Panc1 (cell line): ENCODE data around the gene CNKSR3. TPM values are rescaled to one million over a fixed set of nuclear protein-coding genes. Genes with fewer than 3 reads are reported as not detected.

Experiments
- ATAC-seq: fragments of 200-7000 bp; cut with Tn5 transposase; 2 replicates; pipeline ENCODE4 v1.9.1; 2020; ENCODE audit warnings: mild to moderate bottlenecking, moderate library complexity
- BruUV-seq: library from RNA; stranded (reverse); fragments of 400-500 nt; replicated peaks from 2 replicates; lab custom pipeline; 2021; lab: Mats Ljungman, UMichigan
- CTCF ChIA-PET: fragments of 300-600 bp; sonication (Branson Sonifier 250); formaldehyde crosslinking; loops from one replicate; lab custom pipeline; 2022; ENCODE audit warnings: antibody characterized with exemption; lab: Charles Lee
- POLR2A ChIA-PET: fragments of 300-600 bp; sonication (Branson Sonifier 250); formaldehyde crosslinking; loops from one replicate; lab custom pipeline; 2022; ENCODE audit warnings: antibody characterized with exemption; lab: Charles Lee
- DNase-seq: peaks from one replicate; pipeline ENCODE4 v3.0.0-alpha.2; 2010; ENCODE audit warnings: low read depth, low spot score
- H3K27ac ChIP-seq: 2 replicates; pipeline ENCODE4 v1.5.1; 2011; ENCODE audit warnings: mild to moderate bottlenecking, low read length, inconsistent platforms
- H3K27me3 ChIP-seq: fragments of 200-500 bp; sonication (Bioruptor generic); 2 replicates; pipeline ENCODE4 v1.6.0; 2014; ENCODE audit warnings: low read length, inconsistent platforms; ENCODE audit not compliant: control insufficient read depth, insufficient read depth
- H3K36me3 ChIP-seq: fragments of 200-500 bp; sonication (Bioruptor generic); 2 replicates; pipeline ENCODE4 v1.5.1; 2014; ENCODE audit warnings: inconsistent platforms, mild to moderate bottlenecking, low read length, moderate library complexity; ENCODE audit not compliant: control insufficient read depth, insufficient read depth
- H3K4me1 ChIP-seq: 2 replicates; pipeline ENCODE4 v1.5.1; 2011; ENCODE audit warnings: inconsistent platforms, mild to moderate bottlenecking, low read length, moderate library complexity; ENCODE audit not compliant: control insufficient read depth, insufficient read depth
- H3K4me3 ChIP-seq, 2 experiments: 2 replicates each; pipeline ENCODE4 v1.5.1; 2011 to 2012; ENCODE audit warnings: low read depth in 2 of 2, low read length in 2 of 2, mild to moderate bottlenecking in 2 of 2, inconsistent platforms in 1 of 2, moderate library complexity in 1 of 2
- H3K9me3 ChIP-seq: fragments of 200-500 bp; sonication (Bioruptor generic); 2 replicates; pipeline ENCODE4 v1.5.1; 2014; ENCODE audit warnings: low read depth, mild to moderate bottlenecking, inconsistent platforms, low read length, moderate library complexity; ENCODE audit not compliant: control insufficient read depth, insufficient read depth
- CTCF ChIP-seq: fragments of 450-650 bp; IDR thresholded peaks from 2 replicates; pipeline ENCODE4 v1.5.1; 2017; ENCODE audit warnings: mild to moderate bottlenecking
- POLR2AphosphoS5 ChIP-seq: IDR thresholded peaks from 2 replicates; pipeline ENCODE4 v1.6.1; 2012; ENCODE audit warnings: mild to moderate bottlenecking, low read depth, low read length, moderate library complexity
- REST ChIP-seq, 2 experiments: IDR thresholded peaks; 2 replicates each; pipeline ENCODE4 v1.6.1; 2011 to 2012; ENCODE audit warnings: low read depth in 2 of 2, control low read depth in 1 of 2, low read length in 1 of 2, mild to moderate bottlenecking in 1 of 2, moderate library complexity in 1 of 2; ENCODE audit not compliant: insufficient read depth in 1 of 2
- SIN3A ChIP-seq: IDR thresholded peaks from 2 replicates; pipeline ENCODE4 v1.6.1; 2012; ENCODE audit warnings: low read depth, mild to moderate bottlenecking, low read length, moderate library complexity, borderline replicate concordance; ENCODE audit not compliant: insufficient read depth
- TCF7L2 ChIP-seq: IDR thresholded peaks from 2 replicates; pipeline ENCODE4 v1.6.1; 2011; ENCODE audit warnings: mild to moderate bottlenecking, low read depth, low read length, inconsistent platforms
- in situ Hi-C: cut with HindIII; loops from 2 replicates; pipeline ENCODE4 v1.10.0; 2016; ENCODE audit warnings: low sequenced_read_pairs, low pct_unique_long_range_greater_than_20kb
- intact Hi-C: fragments of 100-400 bp; cut with micrococcal nuclease; formaldehyde crosslinking; loops from one replicate; pipeline ENCODE4 v1.10.0; 2022; ENCODE audit not compliant: unreplicated experiment
- total RNA-seq: library from RNA; stranded (reverse); gene quantifications from one replicate; pipeline ENCODE4 v1.2.1, GENCODE V29; 2021; ENCODE audit not compliant: unreplicated experiment

Gene CNKSR3
- total RNA-seq, 1 experiment from 2014 or later, result 18.2 TPM

GRCh38 chr6:154508573-154509375, 1.7 kb downstream of the CNKSR3 start:
- Histone ChIP-seq H3K4me1 (peaks cover 25% of the 10 kb centered on the region), H3K27me3 (no peaks in the 10 kb centered on the region), H3K27ac (peak overlapping the region; percentile 51), H3K4me3 (peak overlapping the region; percentile 63 to 87), H3K9me3 (no peaks in the 10 kb centered on the region), H3K36me3 (no peaks in the 10 kb centered on the region)
- in situ Hi-C loops (no loop called here), intact Hi-C loops (loop anchor here (10.0 kb wide), 1 partner anchor 354 kb away; no protein-coding TSS in a partner anchor)
- TSS peak; percentile 51 for BruUV-seq
- ChIA-PET POLR2A (interaction anchor here (0.6 kb wide), 1 partner anchor 1145 kb away, joined by 3 read pairs; no protein-coding TSS in a partner anchor), CTCF (interaction anchor here (0.6 to 1.3 kb wide), 2 partner anchors 8 to 73 kb away, joined by 4 to 12 read pairs; no protein-coding TSS in a partner anchor)
- ATAC-seq, result no peak
- TF ChIP-seq POLR2AphosphoS5 (no peak), CTCF (no peak), TCF7L2 (no peak), SIN3A (no peak), REST (IDR thresholded peaks at IDR 0.05; ENCODE audit: insufficient read depth in 1 of 2, low read depth in 2 of 2, low read length in 1 of 2) (no peak)
- DNase-seq, result no peak

- Histone ChIP-seq H3K9me3 (no peaks in the 10 kb centered on the region), H3K27me3 (no peaks in the 10 kb centered on the region), H3K27ac (no peak overlapping the region), H3K4me1 (peaks cover 20% of the 10 kb centered on the region), H3K36me3 (no peaks in the 10 kb centered on the region), H3K4me3 (no peak overlapping the region)
- TF ChIP-seq POLR2AphosphoS5, result no peak
- TF ChIP-seq REST (IDR thresholded peaks at IDR 0.05; ENCODE audit: insufficient read depth in 1 of 2, low read depth in 2 of 2, low read length in 1 of 2), result no peak
- TF ChIP-seq SIN3A, result no peak
- no peak for TF ChIP-seq TCF7L2
- no peak for TF ChIP-seq CTCF
- CTCF ChIA-PET, result no interaction called here
- POLR2A ChIA-PET, result interaction anchor here (0.9 kb wide), 1 partner anchor 14 kb away, joined by 3 read pairs; no protein-coding TSS in a partner anchor
- no peak for DNase-seq
- intact Hi-C loops, result loop anchor here (10.0 kb wide), 1 partner anchor 352 kb away; no protein-coding TSS in a partner anchor
- in situ Hi-C loops, result no loop called here
- no peak for ATAC-seq
- BruUV-seq, result no TSS peak
Measured at GRCh38 chr6:154506991-154507898, 3.2 kb downstream of the CNKSR3 start.
